Fibroblast of skin of right biceps (primary cell): ENCODE data around the gene FUT6.

ENCODE experiments used
- DNase-seq: peaks from one replicate; pipeline ENCODE4 v3.0.0-alpha.2; 2013

The FUT6 gene

DNA sequence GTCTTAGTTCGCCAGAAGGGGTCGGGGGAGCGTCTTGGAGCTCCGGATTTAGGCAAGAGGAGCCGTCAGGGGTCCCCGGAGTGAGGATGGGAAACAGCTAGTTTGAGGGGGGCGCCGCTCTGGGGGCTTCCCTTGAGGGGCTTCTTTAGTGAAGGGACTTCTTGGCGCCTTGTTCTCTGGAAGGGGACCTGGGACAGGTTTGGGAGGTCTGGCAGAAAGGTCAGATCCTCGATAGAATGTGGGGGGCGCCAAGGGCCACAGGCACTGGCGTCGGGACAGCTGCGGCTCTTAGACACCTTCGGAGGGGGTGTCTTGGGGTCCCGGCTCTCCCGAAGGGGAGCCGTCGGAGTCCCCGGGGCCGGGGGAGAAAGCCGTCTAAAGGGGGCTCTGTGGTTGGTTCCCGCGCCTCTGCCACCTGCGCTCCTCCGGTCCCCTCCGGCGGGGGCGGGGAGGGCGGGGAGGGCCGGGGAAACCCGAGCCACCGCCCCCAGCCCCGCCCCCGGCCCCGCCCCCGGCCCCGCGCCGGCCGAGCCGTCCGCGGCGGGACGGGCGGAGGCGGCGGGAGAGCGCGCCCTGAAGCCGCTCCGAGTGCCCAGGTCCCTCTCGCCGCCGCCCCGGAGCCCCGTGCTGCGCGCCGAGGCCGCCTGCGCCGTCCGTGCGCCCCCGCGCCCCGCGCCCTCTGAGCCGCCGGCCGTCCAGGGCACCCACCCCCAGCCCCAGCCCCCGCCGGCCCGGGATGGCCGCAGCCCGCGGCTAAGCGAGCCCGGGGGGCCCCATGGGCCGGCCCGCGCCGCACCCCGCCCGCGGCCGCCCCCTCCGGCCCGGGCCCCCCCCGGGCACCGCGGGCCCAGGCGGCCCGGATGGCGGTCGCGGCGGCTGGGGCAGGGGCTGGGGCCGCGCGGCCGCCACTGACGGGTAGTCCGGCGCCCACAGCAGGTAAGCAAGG, 34.7 kb downstream of the FUT6 start, which contains the start of gene NRTN:
TSS of gene NRTN (plus strand) at position 552 of the 946 bp plus-strand sequence. CDS start 19,099 bp downstream, outside the sequence.
- DNase-seq, result no peak

DNA sequence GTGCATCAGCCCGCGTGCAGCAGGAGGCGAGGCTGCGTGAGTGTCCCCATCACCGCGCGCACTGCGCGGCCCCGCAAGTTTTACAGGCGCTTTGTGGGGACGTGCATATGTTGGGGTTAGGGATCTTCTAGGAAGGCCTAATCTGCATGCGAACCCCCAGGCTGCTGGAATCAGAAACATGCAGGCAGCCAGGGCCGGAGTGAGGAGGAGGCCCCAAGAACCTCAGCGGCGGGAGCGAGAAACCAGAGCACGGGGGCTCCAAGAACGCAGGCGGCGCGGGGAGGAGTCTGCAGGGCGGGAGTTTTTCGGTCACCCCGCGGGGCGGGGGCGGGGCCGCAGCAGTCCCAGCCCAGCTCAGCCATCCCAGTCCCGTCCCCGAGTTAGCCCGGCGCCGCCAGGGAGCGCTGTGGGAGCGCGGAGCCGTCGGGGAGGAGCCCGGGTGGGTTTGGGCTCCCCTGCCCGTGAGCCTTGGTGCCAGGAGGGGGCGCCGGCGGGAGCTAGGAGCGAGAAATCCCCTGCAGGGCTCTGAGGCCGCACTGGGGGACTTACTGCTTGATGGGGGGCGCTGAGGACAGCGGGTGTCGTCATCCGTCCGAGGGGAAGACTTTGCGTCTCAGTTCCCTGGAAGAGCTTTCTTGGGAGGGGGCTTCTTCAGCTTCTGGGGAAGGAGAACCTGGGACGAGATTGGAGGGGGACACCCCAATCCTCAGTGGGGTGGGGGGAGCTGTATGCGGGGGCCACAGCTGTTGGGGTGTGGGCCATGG, 35.6 kb downstream of the FUT6 start:
- peak; percentile 87 for DNase-seq

DNA sequence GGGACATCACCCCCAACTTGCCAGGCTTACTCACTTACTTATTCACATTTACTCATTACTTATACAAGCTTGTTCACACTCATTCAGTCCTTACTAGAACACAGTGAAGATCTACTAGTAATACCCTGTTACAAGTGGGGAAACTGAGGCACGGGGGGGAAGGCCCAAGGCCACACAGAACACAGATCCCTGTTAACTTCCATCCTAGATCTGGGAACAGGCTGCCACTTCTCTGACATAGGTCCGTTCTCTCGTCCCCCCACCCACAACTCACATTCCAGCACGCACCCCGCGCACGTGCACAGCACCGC, 36.1 kb downstream of the FUT6 start:
- DNase-seq, result no peak

DNA sequence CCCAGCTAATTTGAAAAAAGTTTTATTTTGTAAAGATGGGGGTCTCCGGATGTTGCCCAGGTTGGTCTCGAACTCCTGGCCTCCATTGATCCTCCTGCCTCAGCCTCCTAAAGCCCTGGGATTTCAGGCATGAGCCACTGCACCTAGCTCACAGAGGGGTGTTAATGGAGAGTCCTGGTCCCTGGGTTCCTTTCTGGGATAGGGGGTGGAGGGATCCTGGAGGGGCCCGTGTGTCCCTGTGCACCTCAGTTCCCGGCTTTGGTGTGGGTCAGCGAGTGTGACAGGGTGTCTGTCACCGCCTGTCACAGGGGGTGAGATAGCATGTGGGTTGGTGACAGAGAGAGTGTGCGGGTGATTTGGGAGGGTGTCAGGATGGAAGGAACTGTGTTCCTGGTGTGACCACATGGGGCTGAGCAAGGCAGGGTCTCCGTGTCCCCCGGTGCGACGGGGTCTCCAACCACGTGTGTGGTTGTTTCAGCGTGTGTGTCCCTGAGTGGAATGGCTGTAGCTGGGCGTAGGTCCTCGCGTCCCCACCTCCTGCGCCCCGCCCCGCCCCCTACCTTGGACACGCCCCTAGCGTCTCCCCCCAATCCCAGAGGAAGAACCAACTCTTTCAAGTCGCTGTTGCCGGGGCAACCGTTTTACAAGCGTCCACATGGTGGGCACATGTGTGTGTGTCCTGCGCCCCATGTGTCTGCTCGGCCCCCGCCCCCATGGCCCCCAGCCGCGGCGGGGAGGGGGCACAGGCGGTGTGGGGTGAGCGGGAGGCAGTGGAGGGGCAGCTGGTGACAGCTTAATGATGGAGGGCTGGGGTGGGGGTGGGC, 37.5 kb downstream of the FUT6 start:
- peak; percentile 64 for DNase-seq

DNA sequence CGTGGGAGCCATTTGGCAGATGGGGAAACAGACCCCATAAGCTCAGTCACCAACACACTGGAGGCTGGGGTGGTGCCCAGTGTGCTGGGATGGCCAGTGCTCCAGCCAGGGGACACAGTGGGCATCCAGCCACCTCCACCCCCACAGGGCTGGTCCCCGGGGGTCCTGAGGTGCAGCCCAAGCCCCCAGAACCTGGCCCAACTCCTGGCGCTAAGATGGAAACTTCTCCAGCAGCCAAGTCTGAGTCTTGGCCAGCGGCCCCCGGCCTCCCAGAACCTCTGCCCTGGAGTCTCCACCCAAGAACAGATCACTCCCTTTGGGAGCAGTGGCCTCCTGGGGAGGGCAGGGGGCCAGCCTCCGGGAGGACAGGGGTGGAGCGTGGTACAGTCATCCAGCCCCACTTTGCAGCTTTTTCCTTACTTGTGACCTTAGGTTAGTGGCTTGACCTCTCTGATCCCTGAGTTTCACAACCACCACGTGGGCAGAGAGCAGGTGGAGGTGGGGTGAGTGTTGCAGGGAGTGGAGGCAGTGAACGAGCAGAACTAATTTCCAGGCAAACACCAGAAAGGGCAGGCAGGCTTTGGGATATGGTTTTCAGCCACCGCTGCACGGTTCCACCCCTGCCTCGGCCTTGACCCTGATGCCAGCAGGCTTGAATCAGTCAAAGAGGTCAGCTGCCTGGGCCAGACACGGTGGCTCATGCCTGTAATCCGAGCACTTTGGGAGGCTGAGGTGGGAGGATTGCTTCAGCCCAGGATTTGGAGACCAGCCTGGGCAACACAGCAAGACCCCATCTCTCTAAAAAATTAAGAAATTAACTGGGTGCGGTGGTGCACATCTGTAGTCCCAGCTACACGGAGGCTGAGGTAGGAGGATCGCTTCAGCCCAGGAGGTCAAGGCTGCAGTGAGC, 38.9 kb downstream of the FUT6 start:
- DNase-seq, result no peak

DNA sequence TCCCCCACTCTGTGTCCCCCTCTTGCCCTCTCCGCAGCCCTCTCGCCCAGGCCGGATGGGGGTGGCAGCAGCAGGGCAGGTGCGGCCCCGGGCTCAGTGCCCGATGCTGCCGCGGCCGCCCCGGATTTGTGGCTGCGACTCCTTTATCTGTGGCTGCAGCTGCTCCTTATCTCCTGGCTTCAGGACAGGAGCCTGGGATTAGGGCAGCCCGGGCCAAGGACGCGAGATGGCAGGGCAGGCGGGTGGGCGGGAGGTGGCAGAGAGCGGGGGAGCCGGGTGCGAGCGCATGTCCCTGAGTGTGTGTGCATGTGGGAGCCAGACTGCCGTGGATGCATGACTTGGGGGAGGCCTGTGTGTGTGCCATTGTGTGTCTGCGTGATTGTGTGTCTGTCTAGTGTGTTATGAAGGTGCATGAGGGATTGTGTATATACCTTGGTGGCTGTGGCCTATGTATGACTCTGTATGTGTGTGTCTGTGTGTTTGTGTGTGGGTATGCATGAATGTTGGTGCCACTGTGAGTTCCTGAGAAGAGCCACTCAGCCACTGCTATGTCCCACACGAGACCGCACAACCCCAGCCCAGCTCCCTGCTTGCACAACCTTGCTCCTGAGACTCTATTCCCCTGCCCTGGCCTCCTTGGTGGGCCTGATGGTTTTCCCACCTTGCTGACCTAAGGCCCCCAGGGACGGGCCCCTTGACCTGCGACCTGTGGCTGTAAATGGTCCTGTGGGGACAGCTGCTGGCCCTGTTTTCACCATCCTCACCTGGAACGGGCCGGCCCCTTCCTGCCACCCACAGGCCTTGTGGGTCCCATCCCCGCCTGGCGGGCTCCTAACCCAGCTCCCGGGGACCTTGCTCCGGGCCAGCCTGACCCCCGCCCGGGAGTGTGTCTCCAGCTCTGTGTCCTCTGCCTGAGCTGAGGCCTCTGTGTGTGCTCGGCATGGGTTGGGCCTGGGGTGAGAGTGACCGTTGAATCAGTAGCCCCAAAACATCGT, 40.0 kb downstream of the FUT6 start:
- DNase-seq, result no peak

DNA sequence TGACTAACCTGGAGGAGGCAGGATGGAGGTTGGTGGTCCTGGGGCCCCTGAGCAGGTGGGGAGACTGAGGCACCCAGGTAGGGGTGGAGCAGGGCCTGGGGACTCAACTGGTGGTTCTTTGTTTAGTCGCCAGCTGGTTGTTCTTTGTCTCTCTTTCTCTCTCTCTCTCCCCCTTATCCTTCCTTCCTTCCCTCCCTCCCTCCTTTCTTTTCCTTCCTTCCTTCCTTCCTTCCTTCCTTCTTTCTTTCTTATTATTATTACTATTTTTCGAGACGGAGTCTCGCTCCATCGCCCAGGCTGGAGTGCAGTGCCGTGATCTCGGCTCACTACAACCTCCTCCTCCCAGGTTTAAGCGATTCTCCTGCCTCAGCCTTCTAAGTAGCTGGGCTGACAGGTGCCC, 41.3 kb downstream of the FUT6 start:
- DNase-seq, result no peak

DNA sequence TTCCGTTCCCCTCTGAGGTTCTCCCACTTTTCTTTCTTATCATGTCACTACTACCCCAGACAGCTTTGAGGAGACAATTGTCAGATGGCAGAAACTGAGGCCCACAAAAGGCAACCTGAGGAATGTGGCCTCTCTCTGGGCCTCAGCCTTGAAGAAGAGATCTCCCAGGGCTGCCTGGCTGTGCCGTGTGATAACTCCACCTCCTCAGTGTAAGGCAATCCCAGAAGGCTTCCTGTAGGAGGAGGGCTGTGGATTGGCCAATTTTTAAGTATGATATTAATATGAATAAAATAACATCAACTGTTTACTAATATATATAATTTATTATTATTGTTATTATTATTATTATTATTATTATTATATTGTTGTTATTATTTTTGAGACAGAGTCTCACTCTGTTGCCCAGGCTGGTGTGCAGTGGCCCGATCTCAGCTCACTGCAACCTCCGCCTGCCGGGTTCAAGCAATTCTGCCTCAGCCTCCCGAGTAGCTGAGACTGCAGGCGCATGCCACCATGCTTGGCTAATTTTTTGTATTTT, 44.1 kb downstream of the FUT6 start:
- no peak for DNase-seq

DNA sequence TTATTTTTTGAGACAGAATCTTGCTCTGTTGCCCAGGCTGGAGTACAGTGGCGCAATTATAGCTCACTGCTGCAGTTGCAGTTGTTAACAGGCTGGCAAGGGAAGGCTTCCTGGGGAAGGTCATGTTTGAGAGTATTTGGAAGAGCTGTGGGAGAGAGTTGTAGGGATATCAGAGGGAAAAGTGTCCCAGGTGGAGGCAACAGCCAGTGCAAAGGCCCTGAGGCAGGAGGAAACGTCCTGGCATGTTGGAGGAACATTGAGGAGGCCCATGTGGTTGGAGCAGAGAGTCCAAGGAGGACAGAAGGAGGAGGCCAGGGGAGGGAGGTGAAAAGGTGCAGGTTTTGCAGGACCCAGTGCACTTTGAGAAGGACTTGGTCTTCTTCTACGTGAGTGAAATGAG, 46.3 kb downstream of the FUT6 start:
- DNase-seq, result no peak

DNA sequence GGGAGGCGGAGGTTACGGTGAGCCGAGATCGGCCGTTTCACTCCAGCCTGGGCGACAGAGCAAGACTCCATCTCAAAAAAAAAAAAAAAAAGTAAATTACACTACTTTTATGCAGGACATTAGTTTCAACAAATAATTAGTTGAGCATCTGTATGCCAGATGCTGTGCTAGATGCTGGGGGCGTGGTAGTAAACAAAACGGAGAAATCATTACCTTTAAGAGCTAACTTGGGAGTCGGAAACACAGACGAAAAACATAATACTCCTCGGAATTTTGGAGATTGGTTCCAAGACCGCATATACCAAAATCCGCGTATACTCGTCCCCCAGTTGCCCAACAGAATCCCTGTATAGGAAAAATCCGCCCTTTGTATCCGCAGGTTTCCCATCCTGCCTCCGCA, 47.3 kb downstream of the FUT6 start:
- no peak for DNase-seq

DNA sequence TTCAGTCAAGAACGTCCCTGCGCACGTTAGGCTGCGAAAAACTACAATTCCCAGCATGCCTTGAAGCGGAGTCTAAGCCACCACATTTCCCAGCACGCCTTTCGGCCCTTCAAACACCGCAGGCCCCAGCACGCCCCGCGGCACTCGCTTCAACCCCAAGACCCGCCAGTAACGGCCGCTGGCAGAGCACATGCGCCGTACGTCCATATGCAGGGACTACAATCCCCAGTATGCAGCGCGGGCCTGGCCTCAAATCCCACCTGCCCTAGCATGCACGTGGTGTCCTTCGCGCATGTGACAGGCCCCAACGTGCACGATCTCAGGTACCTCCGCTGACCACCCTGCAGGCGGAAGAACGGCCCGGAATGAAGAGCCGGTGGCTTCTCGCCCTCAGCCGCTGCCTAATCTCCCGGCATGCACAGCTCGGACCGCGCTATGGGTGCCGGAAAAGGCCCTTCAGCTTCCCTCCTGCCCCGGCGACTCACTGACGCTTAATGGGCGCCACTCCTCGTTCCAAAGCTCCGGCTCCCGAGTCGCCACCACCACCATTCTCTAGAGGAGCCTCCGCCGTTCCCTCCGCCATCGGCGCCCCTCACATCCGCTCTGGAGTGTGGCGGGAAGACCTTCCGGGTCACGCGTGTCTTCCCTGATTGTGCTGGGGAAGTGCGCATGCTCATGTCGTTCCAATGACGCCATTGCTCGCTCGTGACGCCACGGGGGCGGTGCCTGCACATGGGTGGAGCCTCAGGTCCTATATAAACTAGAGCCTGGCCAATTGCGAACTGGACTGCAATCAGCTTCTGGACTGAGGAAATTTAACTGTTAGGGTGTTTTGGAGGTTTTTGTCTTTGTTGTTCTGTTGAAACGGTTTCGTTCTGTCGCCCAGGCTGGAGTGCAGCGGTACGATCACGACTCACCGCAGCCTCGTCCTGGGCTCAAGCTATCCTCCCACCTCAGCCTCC, 48.7 kb downstream of the FUT6 start, which contains the start of gene DUS3L:
TSS of gene DUS3L (minus strand) at position 605 of the 962 bp plus-strand sequence. CDS start at position 583, 22 bp downstream.
- DNase-seq, result peak; percentile 98

DNA sequence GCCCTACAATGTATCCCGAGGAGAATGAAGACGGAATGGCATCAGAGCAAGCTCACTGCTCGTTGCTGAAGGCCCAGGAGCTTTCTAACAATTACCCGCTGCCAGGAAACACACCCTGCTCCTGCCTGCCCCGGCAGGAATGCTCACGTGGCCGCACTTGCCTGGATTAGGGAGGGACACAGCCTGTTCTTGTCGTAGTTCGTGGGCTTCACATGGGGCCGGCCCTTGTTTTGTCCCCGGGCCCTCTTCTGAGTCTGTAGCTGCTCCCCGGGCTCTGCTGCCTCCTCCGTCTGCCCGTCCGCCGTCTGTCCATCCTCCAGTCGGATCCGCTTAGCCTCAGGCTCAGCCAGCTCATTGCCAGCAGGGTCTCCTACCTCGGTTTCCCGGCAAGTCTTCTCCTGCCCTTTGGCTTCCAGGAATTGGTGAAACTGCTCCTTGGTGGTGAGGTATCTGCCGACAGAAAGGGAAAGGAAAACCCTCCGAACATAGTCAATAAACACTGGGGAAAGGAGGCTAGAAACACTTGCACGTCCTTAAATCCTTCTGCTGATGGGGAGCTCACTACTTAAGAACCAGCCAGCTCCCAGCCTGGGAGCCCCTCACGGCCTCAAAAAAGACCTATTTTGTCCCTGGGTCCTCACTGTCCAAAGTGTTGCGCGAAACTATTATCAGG, 49.5 kb downstream of the FUT6 start:
- DNase-seq, result no peak

DNA sequence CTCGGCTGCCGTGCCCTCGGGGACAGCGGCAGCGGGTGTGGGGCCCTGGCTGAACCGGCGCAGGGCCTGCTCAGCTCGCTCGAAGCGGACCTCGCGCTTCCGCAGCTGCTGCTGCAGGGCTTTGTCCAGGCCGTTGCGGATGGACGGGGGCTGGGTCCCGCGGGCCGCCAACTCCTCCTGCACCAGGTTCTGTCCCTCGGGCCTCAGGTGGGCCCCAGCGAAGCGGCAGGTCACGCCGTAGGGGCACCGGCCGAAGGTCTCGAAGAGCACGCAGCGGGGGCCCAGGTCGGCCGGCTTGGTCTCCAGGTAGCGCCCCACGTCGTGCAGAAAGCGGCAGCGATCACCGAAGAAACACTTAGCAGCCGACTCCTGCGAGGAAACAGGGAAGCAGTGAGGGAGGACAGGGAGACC, 50.1 kb downstream of the FUT6 start:
- no peak for DNase-seq

DNA sequence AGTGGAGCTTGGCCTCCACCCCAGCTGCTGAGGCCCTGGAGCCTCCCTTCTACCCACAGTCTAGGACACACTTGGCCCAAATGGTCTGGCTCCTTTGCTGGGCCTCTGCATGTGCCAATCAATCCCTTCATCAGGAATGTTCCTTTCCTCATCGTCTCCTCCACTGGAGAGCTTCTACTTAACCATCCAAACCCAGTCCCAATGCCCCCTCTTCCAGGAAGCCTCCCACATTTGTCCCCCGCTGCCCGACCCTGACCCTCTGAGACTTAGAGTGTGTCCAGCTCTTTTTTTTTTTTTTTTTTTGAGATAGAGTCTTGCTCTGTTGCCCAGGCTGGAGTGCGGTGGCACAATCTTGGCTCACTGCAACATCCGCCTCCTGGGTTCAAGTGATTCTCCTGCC, 51.1 kb downstream of the FUT6 start:
- no peak for DNase-seq

DNA sequence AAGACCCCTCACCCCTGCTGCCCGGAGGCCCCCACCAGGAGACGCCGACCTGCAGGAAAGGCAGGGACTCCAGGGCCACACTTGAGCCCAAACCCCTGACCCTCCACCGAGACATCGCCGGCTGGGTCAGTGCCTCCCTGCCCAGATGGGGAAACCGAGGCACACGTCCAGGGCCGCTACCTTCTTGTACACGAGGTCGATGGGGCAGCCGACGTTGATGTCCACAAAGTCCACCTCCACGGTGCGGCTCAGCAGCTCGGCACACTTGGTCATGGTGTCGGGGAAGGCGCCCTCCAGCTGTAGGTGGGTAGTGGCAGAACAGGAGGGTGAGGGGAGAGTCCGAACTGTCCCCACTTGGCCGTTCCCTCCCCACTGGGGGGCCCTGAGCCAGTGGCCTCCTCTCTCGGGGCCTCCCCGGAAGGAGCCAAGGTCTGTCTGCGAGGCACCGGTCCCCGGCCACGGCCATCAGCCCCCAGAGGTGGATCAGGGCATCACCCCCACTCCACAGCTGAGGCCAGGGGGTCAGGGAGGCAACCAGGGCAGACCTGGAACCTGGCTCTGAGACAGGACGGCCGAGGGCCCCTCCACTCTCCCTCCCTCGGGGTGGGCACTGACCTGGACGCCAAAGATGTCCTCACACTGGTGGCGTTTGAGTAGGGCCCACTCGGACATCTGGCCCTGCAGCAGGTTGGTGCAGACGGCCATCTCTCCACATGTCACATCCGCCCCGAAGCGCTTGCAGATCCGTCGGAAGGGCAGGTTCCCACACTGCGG, 51.9 kb downstream of the FUT6 start:
- no peak for DNase-seq

DNA sequence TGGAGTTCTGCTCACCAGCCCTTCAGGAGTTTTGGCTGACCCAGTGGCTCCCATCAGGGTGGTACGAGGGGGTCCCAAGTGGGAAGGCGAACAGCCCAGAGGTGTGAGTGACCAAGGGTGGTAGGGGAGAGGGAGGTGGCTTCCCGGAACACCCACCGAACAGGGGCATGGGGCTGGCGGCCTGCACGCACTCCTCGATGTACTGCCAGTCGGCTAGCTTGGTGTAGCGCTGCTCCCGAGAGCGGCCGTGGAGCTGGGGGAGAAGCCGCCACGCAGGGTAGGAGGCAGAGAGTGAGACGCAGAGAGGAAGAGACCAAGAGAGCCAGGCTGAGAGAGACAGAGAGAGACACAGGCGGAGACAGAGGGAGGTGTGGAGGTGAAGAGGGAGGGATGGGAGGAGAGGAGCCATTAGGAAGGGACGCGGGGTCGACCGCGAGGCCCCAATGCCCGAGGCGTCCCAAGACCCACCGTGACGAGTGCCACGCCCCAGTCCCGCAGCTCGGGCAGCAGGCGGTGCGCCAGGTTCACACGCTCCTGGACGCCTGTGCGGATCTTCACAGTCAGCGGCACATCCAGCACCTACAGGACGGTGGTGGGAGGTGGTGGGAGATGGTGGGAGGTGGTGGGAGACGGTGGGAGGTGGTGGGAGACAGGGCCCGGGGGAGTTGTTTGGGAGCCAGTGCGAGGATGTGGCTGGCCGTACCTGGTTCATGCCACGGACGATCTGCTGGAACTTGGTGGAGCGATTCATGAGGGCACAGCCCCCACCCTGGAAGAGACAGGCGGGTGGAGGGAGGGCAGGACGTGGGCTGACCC, 52.7 kb downstream of the FUT6 start:
- no peak for DNase-seq

DNA sequence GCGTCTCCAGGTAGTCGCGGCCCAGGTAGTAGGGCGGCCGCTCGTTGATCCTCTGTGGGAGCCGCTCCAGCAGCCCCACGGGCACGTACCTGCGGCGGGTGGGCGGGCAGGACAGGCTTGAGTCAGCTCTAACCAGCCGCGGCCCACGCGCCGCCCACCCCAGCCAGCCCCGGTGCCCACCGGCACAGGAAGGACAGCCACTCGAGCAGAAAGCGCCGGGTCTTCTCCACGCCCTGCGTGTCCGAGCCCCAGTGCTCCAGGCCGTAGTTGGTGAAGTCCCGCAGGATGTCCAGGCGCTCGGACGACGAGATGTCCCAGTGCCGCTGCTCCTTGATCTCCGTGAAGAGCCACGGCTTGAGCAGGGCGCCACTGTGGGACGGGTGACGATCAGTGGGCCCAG, 54.1 kb downstream of the FUT6 start:
- DNase-seq, result no peak
